ENCODE measurements around the gene MFSD11.
"Not testable (repeated sequence)": the region's sequence is repeated elsewhere in the genome, so short reads cannot be mapped to it uniquely, and the experiment has no call there.

The MFSD11 gene

GRCh38 chr17:76752006-76752405 lies 14.1 kb downstream of the MFSD11 start:
- DNase-seq, result no peak

GRCh38 chr17:76753061-76753961 lies 15.4 kb downstream of the MFSD11 start:
- no peak for DNase-seq

GRCh38 chr17:76755285-76755684 lies 17.4 kb downstream of the MFSD11 start:
- DNase-seq, result no peak

- DNase-seq, result no peak
Observed at GRCh38 chr17:76757256-76757655, 19.3 kb downstream of the MFSD11 start.

GRCh38 chr17:76758570-76758969 lies 20.7 kb downstream of the MFSD11 start:
- no peak for DNase-seq

- DNase-seq, result peak; percentile 56
Observed at GRCh38 chr17:76772842-76773525, 35.1 kb downstream of the MFSD11 start.

GRCh38 chr17:76775021-76775600 lies 37.2 kb downstream of the MFSD11 start:
- no peak for DNase-seq

GRCh38 chr17:76781056-76781982 lies 43.4 kb downstream of the MFSD11 start:
- no peak for DNase-seq

- no peak for DNase-seq
Observed at GRCh38 chr17:76783146-76783545, 45.2 kb downstream of the MFSD11 start.

GRCh38 chr17:76784926-76785325 lies 47.0 kb downstream of the MFSD11 start:
- no peak for DNase-seq

- DNase-seq, result not testable (repeated sequence)
Observed at GRCh38 chr17:76787866-76788265, 49.9 kb downstream of the MFSD11 start.

GRCh38 chr17:76789235-76789788 lies 51.4 kb downstream of the MFSD11 start:
- DNase-seq, result no peak

GRCh38 chr17:76791053-76791980 lies 53.4 kb downstream of the MFSD11 start:
- DNase-seq, result no peak

GRCh38 chr17:76792348-76792747 lies 54.4 kb downstream of the MFSD11 start:
- no peak for DNase-seq

GRCh38 chr17:76793775-76794174 lies 55.9 kb downstream of the MFSD11 start:
- DNase-seq, result no peak

- no peak for DNase-seq
Observed at GRCh38 chr17:76796081-76796480, 58.2 kb downstream of the MFSD11 start.

GRCh38 chr17:76797241-76797840 lies 59.4 kb downstream of the MFSD11 start:
- no peak for DNase-seq

GRCh38 chr17:76801706-76802105 lies 63.8 kb downstream of the MFSD11 start:
- no peak for DNase-seq

GRCh38 chr17:76805319-76805718 lies 67.4 kb downstream of the MFSD11 start:
- DNase-seq, result no peak

- not testable (repeated sequence) for DNase-seq
Observed at GRCh38 chr17:76806151-76806550, 68.2 kb downstream of the MFSD11 start.

GRCh38 chr17:76806767-76807166 lies 68.8 kb downstream of the MFSD11 start:
- DNase-seq, result not testable (repeated sequence)

Data from left hindlimb (tissue), 1 donor.